K562 (cell line): ENCODE measurements around the gene CCM2. TPM values are rescaled to one million over a fixed set of nuclear protein-coding genes. Genes with fewer than 3 reads are reported as not detected.

Experiments used
- BRD9 ChIP-seq: fragments of 450-650 bp; IDR thresholded peaks from 2 replicates; pipeline ENCODE4 v1.6.1; 2018; ENCODE audit warnings: low read depth; ENCODE audit not compliant: partially characterized antibody
- FOXJ2 ChIP-seq: fragments of 200-800 bp; sonication (Bioruptor generic); IDR thresholded peaks from 2 replicates; pipeline ENCODE4 v1.6.1; 2016; ENCODE audit warnings: missing genetic modification characterization, missing compliant biosample characterization
- MGA ChIP-seq: fragments of 450-650 bp; IDR thresholded peaks from 2 replicates; pipeline ENCODE4 v1.6.1; 2016; ENCODE audit warnings: mild to moderate bottlenecking, moderate library complexity
- NBN ChIP-seq: fragments of 450-650 bp; IDR thresholded peaks from 2 replicates; pipeline ENCODE4 v1.6.1; 2016; ENCODE audit warnings: low read depth, mild to moderate bottlenecking
- NR4A1 ChIP-seq, 2 experiments: fragments of 250-450 bp in 1 of 2; fragments of 450-650 bp in 1 of 2; sonication (Bioruptor Pico) in 1 of 2; IDR thresholded peaks; 2 replicates each; pipeline versions ENCODE4 v1.4.0 to v1.6.1; 2016 to 2020; ENCODE audit warnings: mild to moderate bottlenecking in 2 of 2, missing compliant biosample characterization in 1 of 2, missing genetic modification characterization in 1 of 2, moderate library complexity in 1 of 2
- PTBP1 ChIP-seq: fragments of 200-400 bp; formaldehyde crosslinking; IDR thresholded peaks from 2 replicates; pipeline ENCODE4 v1.6.1; 2017; ENCODE audit warnings: low read depth, low read length
- PYGO2 ChIP-seq: fragments of 450-650 bp; IDR thresholded peaks from 2 replicates; pipeline ENCODE4 v1.6.1; 2016; ENCODE audit warnings: mild to moderate bottlenecking, missing genetic modification characterization, moderate library complexity, missing compliant biosample characterization
- SMARCA5 ChIP-seq: fragments of 450-650 bp; IDR thresholded peaks from 2 replicates; pipeline ENCODE4 v1.6.1; 2016
- SMARCC2 ChIP-seq: fragments of 450-650 bp; IDR thresholded peaks from 2 replicates; pipeline ENCODE4 v1.6.1; 2017; ENCODE audit warnings: antibody characterized with exemption, moderate library complexity, mild to moderate bottlenecking, low read depth
- SP1 ChIP-seq: sonication (generic); formaldehyde crosslinking; IDR thresholded peaks from 2 replicates; pipeline ENCODE4 v1.8.1; 2022; ENCODE audit warnings: mild to moderate bottlenecking, missing genetic modification reagents
- ZFP36 ChIP-seq: fragments of 150-350 bp; IDR thresholded peaks from 2 replicates; pipeline ENCODE4 v1.6.1; 2018; ENCODE audit warnings: low read length, low read depth; ENCODE audit not compliant: partially characterized antibody
- ZNF165 ChIP-seq: fragments of 250-450 bp; sonication (Bioruptor Pico); IDR thresholded peaks from 2 replicates; pipeline ENCODE4 v1.4.0; 2020; ENCODE audit warnings: borderline replicate concordance
- polyA plus RNA-seq, 8 experiments: library from polyadenylated mRNA; depleted of rRNA in 4 of 8; stranded (reverse) in 5 of 8; unstranded in 3 of 8; fragments of >200 nt; fragmentation: Nextera tagmentation in 2 of 8; fragmentation: Illumina TruSeq in 1 of 8; extraction: Ambion mirVana in 2 of 8; extraction: Trizol in 1 of 8; gene quantifications; 2 replicates each; pipeline versions ENCODE4 v1.2.1 to v1.2.3, GENCODE V29; 2011 to 2014; ENCODE audit warnings: inconsistent platforms in 1 of 8, missing spikeins in 1 of 8
- total RNA-seq, 7 experiments: library from RNA; depleted of rRNA in 6 of 7; stranded (reverse); fragments of >200 nt in 6 of 7; fragmentation: Illumina TruSeq in 2 of 7; extraction: Trizol in 2 of 7; gene quantifications; 2 replicates each; pipeline versions ENCODE4 v1.2.1 to v1.2.3, GENCODE V29; 2011 to 2021; ENCODE audit warnings: low replicate concordance in 1 of 7
- TF ChIP-seq, protein P1 (sequence below), 3 experiments: IDR thresholded peaks in 2 of 3; conservative IDR thresholded peaks in 1 of 3; 2 replicates each; pipeline ENCODE4 v1.5.1; 2011 to 2012; ENCODE audit warnings: low read length in 3 of 3, mild to moderate bottlenecking in 3 of 3, control low read depth in 2 of 3, improper control_type of control experiment in 1 of 3, inconsistent platforms in 1 of 3, low read depth in 1 of 3, mixed read lengths in 1 of 3, moderate library complexity in 1 of 3; ENCODE audit not compliant: insufficient read depth in 2 of 3

Gene CCM2
- total and polyA plus RNA-seq, 9 of the 15 experiments (the other 6 are each of a cell fraction or from before 2014, with no cell fraction given) = 0.41 to 38.6 (median 25.9) TPM

DNA sequence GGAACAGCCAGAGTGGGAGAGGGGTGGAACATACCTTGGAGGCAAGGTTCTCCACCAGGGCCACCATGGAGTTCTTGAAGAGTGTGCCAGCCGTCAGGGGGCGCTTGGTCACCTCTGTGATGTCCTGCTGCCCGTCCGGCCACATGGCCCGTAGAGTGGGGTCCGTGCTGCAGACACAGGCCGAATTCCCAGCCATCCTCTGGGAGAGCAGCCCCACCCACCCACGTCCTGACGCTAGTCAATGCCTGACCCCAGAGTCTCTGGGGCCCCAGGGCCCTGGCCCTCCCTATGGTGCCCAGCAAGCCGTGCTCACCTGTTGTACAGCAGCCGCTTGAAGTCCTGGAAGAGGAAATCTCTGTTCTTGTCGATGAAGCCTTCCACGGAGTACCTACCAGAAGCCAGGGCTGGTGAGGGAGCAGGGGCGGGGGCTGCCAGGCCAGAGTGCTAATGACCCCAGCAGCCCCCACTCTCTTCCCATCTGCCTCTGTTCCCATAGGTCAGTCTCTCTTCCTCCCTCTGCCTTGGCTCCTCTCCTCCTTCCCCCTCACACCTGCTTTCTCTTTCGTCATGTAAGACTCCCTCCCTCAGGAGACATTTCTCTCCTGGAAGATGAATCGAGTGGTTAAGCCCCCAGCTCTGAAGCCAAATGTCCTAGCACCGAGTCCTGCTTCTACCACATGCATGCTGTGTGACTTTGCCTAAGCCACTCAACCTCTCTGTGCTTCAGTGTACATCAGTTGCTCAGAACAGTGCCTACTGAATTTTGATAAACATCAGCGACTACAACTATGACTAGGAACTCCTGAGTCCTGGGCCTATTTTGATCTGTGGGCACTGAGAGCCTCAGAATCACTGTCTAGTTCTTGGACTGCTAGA, 32.2 kb upstream of the CCM2 start (continued):
- TF ChIP-seq MGA = peak; percentile 81
- peak; percentile 97 for TF ChIP-seq SMARCA5
- TF ChIP-seq BRD9 = peak; percentile 90
- TF ChIP-seq PYGO2 (tag) = no peak
- no peak for TF ChIP-seq SMARCC2
- TF ChIP-seq NR4A1 (CRISPR knock-in tag; IDR thresholded peaks at IDR 0.05) = no peak
- TF ChIP-seq NR4A1 (tag; IDR thresholded peaks at IDR 0.05) = no peak
- no peak for TF ChIP-seq FOXJ2
- TF ChIP-seq NBN = no peak
- TF ChIP-seq PTBP1 = peak; percentile 97; the same call in 1 of the 2 replicates
- TF ChIP-seq, protein P1, sequence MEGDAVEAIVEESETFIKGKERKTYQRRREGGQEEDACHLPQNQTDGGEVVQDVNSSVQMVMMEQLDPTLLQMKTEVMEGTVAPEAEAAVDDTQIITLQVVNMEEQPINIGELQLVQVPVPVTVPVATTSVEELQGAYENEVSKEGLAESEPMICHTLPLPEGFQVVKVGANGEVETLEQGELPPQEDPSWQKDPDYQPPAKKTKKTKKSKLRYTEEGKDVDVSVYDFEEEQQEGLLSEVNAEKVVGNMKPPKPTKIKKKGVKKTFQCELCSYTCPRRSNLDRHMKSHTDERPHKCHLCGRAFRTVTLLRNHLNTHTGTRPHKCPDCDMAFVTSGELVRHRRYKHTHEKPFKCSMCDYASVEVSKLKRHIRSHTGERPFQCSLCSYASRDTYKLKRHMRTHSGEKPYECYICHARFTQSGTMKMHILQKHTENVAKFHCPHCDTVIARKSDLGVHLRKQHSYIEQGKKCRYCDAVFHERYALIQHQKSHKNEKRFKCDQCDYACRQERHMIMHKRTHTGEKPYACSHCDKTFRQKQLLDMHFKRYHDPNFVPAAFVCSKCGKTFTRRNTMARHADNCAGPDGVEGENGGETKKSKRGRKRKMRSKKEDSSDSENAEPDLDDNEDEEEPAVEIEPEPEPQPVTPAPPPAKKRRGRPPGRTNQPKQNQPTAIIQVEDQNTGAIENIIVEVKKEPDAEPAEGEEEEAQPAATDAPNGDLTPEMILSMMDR (IDR thresholded peaks at IDR 0.05 in 2 of 3, conservative IDR thresholded peaks at IDR 0.05 in 1 of 3; ENCODE audit: insufficient read depth in 2 of 3, low read depth in 1 of 3, low read length in 3 of 3) = peak; percentile 66 to 72 (median 71)
- TF ChIP-seq SP1 (CRISPR knock-in tag) = no peak
- TF ChIP-seq ZNF165 = no peak
- peak; percentile 95 for TF ChIP-seq ZFP36
